Stimulated activated CD4-positive, alpha-beta T cell treated with anti-CD3 and anti-CD28 coated beads, Interleukin-2, amount 100 ng/mL, for 24 hours (primary cell): Measurements from ENCODE around the gene DACH1.

Experiments used
- DNase-seq, 2 donors: peaks; one replicate each; pipeline ENCODE4 v3.0.0-alpha.2; 2020

The DACH1 gene

GRCh38 chr13:71461892-71462291, 405.1 kb downstream of the DACH1 start:
- no peak for DNase-seq

GRCh38 chr13:71460211-71460610, 406.8 kb downstream of the DACH1 start:
- no peak for DNase-seq

GRCh38 chr13:71459708-71460107, 407.3 kb downstream of the DACH1 start:
- DNase-seq, result no peak

- DNase-seq, result no peak
Observed at GRCh38 chr13:71457645-71458044, 409.4 kb downstream of the DACH1 start.

- no peak for DNase-seq
Observed at GRCh38 chr13:71456136-71456535, 410.9 kb downstream of the DACH1 start.

- DNase-seq, result no peak
Observed at GRCh38 chr13:71454509-71454908, 412.5 kb downstream of the DACH1 start.

GRCh38 chr13:71448080-71448630, 418.8 kb downstream of the DACH1 start:
- DNase-seq, result no peak

- DNase-seq, result no peak
Observed at GRCh38 chr13:71437704-71438103, 429.3 kb downstream of the DACH1 start.

GRCh38 chr13:71430681-71431080, 436.3 kb downstream of the DACH1 start:
- DNase-seq, result no peak

GRCh38 chr13:71417205-71417604, 449.8 kb downstream of the DACH1 start:
- no peak for DNase-seq

GRCh38 chr13:71412231-71412630, 454.8 kb downstream of the DACH1 start:
- no peak for DNase-seq

- no peak for DNase-seq
Observed at GRCh38 chr13:71408416-71408815, 458.6 kb downstream of the DACH1 start.

GRCh38 chr13:71399631-71400215, 467.3 kb downstream of the DACH1 start:
- no peak for DNase-seq

GRCh38 chr13:71396149-71396548, 470.9 kb downstream of the DACH1 start:
- no peak for DNase-seq

- no peak for DNase-seq
Observed at GRCh38 chr13:71395053-71395452, 472.0 kb downstream of the DACH1 start.

- DNase-seq, result no peak
Observed at GRCh38 chr13:71394176-71394575, 472.8 kb downstream of the DACH1 start.
